NCI-H345 (cell line): ENCODE results near the gene MRPS18C.
"Not testable (repeated sequence)": the region's sequence is repeated elsewhere in the genome, so short reads cannot be mapped to it uniquely, and the experiment has no call there.

Source experiments
- DNase-seq: peaks from one replicate; lab custom pipeline; 2025; lab: John Stamatoyannopoulos, UW

MRPS18C gene

GRCh38 chr4:83498187-83498586 lies 42.3 kb downstream of the MRPS18C start:
- no peak for DNase-seq

- DNase-seq = not testable (repeated sequence)
These were observed 45.8 kb downstream of the MRPS18C start for GRCh38 chr4:83501671-83502070.

DNA sequence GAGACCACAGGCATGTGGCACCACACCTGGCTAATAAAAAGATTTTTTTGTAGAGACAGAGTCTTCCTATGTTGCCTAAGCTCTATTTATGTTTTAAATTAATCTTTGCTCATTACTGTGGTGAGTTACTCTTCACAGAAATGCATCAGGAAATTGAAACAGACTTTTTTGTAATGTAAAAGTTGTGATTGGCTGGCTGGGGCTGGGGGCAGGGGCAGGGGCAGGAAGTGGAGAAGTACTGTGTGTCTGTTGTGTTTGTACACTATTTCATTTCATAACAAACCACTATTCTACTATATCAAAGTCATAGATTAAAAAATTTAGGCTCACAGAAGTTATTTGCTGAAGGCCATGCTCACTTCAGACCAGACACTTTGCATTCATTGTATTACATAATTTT lies 48.1 kb downstream of the MRPS18C start:
- no peak for DNase-seq

DNA sequence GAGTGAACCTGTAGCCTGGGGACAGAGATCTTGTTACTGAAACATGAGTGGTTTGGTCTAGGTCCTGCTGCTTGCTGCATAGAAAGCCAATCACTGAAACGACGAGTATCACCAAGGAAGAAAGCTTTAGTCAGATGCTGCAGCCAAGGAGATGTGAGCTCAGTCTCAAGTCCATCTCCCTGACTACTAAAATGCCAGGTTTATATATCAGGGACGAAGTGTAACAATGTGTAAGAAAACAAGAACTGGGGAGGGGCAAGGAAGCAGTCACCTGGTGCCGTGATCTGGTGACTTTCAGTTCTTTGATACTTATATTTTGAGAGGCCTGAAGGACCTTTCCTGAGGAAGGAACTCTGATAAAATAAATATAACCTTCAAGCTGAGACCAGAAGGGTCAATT lies 48.6 kb downstream of the MRPS18C start:
- no peak for DNase-seq

DNA sequence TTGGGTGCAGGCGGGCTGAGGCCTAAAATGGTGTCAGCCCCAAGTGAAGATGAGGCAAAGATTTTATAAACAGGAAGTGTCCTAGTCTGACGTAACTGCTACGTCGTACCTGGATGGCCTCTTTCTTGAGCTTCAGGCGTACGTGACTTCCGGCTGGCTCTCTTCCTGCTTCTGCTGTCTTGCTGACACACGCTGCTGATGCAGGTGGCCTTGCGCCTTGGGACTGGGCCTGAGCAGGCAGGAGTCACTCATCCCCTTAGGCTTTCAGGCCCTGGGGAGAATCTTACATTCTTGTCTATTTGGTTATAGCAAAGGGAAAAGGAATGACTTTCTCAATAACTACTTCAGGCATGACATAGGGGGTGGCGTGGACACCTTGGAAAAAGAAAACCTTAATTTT lies 49.1 kb downstream of the MRPS18C start:
- no peak for DNase-seq

- peak; percentile 6 for DNase-seq
These were observed 53.3 kb downstream of the MRPS18C start for GRCh38 chr4:83509156-83509585.

GRCh38 chr4:83510442-83510841 lies 54.6 kb downstream of the MRPS18C start:
- DNase-seq = no peak
